ENCODE data around the gene NOTCH3.

DNA sequence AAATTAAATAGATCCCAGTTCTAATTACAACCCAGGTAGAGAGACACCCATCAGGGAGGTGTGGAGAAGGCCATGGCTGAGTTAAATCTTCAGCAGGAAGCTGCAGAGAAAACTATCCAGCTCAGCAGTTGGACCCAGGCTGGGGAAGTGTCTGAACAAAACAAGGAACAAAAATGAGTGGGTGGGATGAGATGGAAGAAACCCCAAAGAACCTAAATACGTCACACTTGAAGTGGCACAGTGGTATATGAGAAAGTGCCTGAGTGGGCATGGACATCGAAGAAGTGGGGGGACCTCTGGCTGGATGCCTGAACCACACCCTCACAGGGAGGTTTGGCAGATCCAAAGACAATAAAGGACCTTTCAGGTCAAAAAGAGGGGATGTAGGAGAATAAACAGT is 35.0 kb upstream of the NOTCH3 start:
- TF ChIP-seq, protein P1, sequence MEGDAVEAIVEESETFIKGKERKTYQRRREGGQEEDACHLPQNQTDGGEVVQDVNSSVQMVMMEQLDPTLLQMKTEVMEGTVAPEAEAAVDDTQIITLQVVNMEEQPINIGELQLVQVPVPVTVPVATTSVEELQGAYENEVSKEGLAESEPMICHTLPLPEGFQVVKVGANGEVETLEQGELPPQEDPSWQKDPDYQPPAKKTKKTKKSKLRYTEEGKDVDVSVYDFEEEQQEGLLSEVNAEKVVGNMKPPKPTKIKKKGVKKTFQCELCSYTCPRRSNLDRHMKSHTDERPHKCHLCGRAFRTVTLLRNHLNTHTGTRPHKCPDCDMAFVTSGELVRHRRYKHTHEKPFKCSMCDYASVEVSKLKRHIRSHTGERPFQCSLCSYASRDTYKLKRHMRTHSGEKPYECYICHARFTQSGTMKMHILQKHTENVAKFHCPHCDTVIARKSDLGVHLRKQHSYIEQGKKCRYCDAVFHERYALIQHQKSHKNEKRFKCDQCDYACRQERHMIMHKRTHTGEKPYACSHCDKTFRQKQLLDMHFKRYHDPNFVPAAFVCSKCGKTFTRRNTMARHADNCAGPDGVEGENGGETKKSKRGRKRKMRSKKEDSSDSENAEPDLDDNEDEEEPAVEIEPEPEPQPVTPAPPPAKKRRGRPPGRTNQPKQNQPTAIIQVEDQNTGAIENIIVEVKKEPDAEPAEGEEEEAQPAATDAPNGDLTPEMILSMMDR (IDR thresholded peaks at IDR 0.05): no peak
- TF ChIP-seq ZFX (IDR thresholded peaks at IDR 0.05; ENCODE audit: borderline replicate concordance): no peak
